OCI-LY3 (cell line): Measurements from ENCODE around the gene SPECC1L.

Experiments used
- H2AFZ ChIP-seq: fragments of 200-600, 300-600 bp; shearing (Covaris generic); 2 replicates; pipeline ENCODE4 v1.6.0; 2014; ENCODE audit warnings: antibody characterized with exemption, low read depth, low read length
- H3K27ac ChIP-seq: fragments of 200-600, 300-600 bp; sonication (generic); 2 replicates; pipeline ENCODE4 v1.5.1; 2014; ENCODE audit warnings: mild to moderate bottlenecking, low read length, moderate library complexity, mixed read lengths
- H3K27me3 ChIP-seq: fragments of 200-600, 300-600 bp; sonication (generic); 2 replicates; pipeline ENCODE4 v1.6.1; 2014; ENCODE audit warnings: low read depth, low read length, mixed read lengths
- H3K36me3 ChIP-seq: fragments of 200-600, 300-600 bp; sonication (generic); replicated peaks from 2 replicates; pipeline ENCODE3; 2014; ENCODE audit warnings: low read depth, low read length, mixed read lengths
- H3K4me1 ChIP-seq: fragments of 300-600, 200-600 bp; sonication (generic); 2 replicates; pipeline ENCODE4 v1.6.1; 2014; ENCODE audit warnings: low read length, mixed read lengths
- H3K4me2 ChIP-seq: fragments of 200-600, 300-600 bp; sonication (generic); 2 replicates; pipeline ENCODE4 v1.6.1; 2014; ENCODE audit warnings: low read length, mixed read lengths
- H3K4me3 ChIP-seq: fragments of 300-600, 200-600 bp; sonication (generic); 2 replicates; pipeline ENCODE4 v1.5.1; 2014; ENCODE audit warnings: antibody characterized with exemption, mild to moderate bottlenecking, low read length, moderate library complexity
- H3K79me2 ChIP-seq: fragments of 300-600, 200-600 bp; shearing (Covaris generic); 2 replicates; pipeline ENCODE4 v1.6.1; 2014; ENCODE audit warnings: mild to moderate bottlenecking, low read length, mixed read lengths
- H3K9ac ChIP-seq: fragments of 300-600, 200-600 bp; shearing (Covaris generic); 2 replicates; pipeline ENCODE4 v1.6.0; 2014; ENCODE audit warnings: mild to moderate bottlenecking, low read length, moderate library complexity
- H3K9me3 ChIP-seq: fragments of 200-600, 300-600 bp; shearing (Covaris generic); 2 replicates; pipeline ENCODE4 v1.6.1; 2014; ENCODE audit warnings: low read length, mixed read lengths; ENCODE audit not compliant: insufficient read depth
- H4K20me1 ChIP-seq: fragments of 200-600, 300-600 bp; sonication (generic); 2 replicates; pipeline ENCODE4 v1.6.1; 2016; ENCODE audit warnings: low read length, mixed read lengths; ENCODE audit not compliant: insufficient read depth
- CTCF ChIP-seq: fragments of 200-600, 300-600 bp; sonication (generic); IDR thresholded peaks from 2 replicates; pipeline ENCODE4 v1.5.1; 2014; ENCODE audit warnings: antibody characterized with exemption, low read length, low read depth
- EZH2phosphoT487 ChIP-seq: fragments of 200-600 bp; shearing (Covaris generic); IDR thresholded peaks from 2 replicates; pipeline ENCODE4 v1.6.1; 2018; ENCODE audit warnings: antibody characterized with exemption, mixed run types, low read depth

SPECC1L gene

GRCh38 chr22:24427500-24428164 is 157.0 kb downstream of the SPECC1L start, which contains the start of gene ADORA2A:
TSS of gene ADORA2A (plus strand) at chr22:24427599. CDS start at chr22:24433405, 5,806 bp downstream.
- Histone ChIP-seq H3K36me3 (no peaks in the 10 kb centered on the region), H3K79me2 (peaks cover 13% of the 10 kb centered on the region; the same call in 1 of the 2 replicates), H3K27ac (peak within 1 kb of the TSS; percentile 59), H3K27me3 (peaks cover 23% of the 10 kb centered on the region), H3K4me2 (peak within 1 kb of the TSS; percentile 94), H3K9me3 (no peaks in the 10 kb centered on the region), H2AFZ (peak within 1 kb of the TSS; percentile 37; the same call in 1 of the 2 replicates), H3K4me1 (peaks cover 70% of the 10 kb centered on the region), H4K20me1 (no peaks in the 10 kb centered on the region), H3K4me3 (peak within 1 kb of the TSS; percentile 69), H3K9ac (peak within 1 kb of the TSS; percentile 60)
- no peak for TF ChIP-seq CTCF
- TF ChIP-seq EZH2phosphoT487, result no peak

- Histone ChIP-seq H3K9me3 (no peaks in the 10 kb centered on the region), H2AFZ (no peak overlapping the region), H3K4me1 (peaks cover 82% of the 10 kb centered on the region), H3K27me3 (peaks cover 23% of the 10 kb centered on the region), H4K20me1 (no peaks in the 10 kb centered on the region), H3K4me3 (peak overlapping the region; percentile 69), H3K79me2 (peaks cover 13% of the 10 kb centered on the region; the same call in 1 of the 2 replicates), H3K9ac (peak overlapping the region; percentile 60), H3K36me3 (peaks cover 2% of the 10 kb centered on the region), H3K27ac (no peak overlapping the region), H3K4me2 (peak overlapping the region; percentile 94)
- no peak for TF ChIP-seq EZH2phosphoT487
- no peak for TF ChIP-seq CTCF
Observed at GRCh38 chr22:24428751-24429410, 158.2 kb downstream of the SPECC1L start.

DNA sequence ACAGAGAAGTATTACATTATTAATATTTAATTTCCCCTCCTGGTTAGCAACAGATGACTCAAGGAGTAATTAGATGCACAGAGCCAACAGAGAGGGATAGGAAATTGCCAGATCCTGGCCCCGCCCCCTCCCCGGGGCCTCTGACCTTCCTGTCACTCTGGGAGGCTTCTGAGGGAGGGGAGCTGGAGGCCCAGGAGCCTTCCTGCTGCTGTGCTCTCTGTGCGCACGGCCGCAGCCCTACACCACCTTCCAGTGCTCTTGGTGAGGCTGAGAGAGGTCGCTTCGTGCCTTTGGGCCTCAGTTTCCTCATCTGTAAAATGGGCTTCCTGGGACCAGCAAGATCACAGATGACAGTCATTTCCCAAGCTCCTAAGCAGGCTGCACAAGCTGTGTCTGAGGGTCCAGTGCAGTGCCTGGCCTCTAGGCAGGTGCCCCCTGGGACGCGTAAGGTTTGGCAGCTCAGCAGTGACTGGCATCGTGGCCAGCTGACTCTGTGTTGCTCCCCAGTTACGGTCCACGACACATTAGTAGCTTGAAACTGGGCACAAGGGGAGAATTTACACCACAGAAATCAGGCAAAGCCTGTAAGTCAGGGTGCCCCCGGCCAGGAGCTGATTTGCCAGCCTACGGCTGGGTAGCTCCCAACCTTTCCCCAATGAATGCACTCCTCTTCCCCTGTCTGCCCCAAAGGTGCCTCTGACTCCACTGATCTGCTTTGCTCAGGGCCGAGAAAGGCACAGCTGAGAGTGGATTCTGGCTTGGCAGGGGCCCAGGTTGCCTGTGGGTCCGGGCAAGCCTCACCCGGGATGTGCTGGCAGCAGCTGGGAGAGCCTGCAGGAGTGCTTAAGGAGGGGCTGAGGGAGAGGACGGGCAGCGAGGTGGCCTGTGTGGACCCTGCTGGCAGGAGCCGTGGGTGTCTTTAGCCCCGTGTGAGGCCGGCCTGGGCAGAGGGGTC is 159.1 kb downstream of the SPECC1L start:
- Histone ChIP-seq H3K36me3 (peaks cover 2% of the 10 kb centered on the region), H2AFZ (no peak overlapping the region), H3K27ac (no peak overlapping the region), H3K4me2 (peak overlapping the region; percentile 94), H3K9me3 (no peaks in the 10 kb centered on the region), H3K4me3 (peak overlapping the region; percentile 69), H3K9ac (no peak overlapping the region), H3K79me2 (peaks cover 13% of the 10 kb centered on the region; the same call in 1 of the 2 replicates), H3K27me3 (peaks cover 20% of the 10 kb centered on the region), H4K20me1 (no peaks in the 10 kb centered on the region), H3K4me1 (peaks cover 90% of the 10 kb centered on the region)
- TF ChIP-seq EZH2phosphoT487 (no peak), CTCF (no peak)
